OCI-LY3 (cell line): Measurements from ENCODE around the gene EIF2B1.

Source experiments
- EZH2phosphoT487 ChIP-seq: fragments of 200-600 bp; shearing (Covaris generic); IDR thresholded peaks from 2 replicates; pipeline ENCODE4 v1.6.1; 2018; ENCODE audit warnings: antibody characterized with exemption, mixed run types, low read depth
- TF ChIP-seq, protein P1 (sequence below): fragments of 200-600, 300-600 bp; sonication (generic); IDR thresholded peaks from 2 replicates; pipeline ENCODE4 v1.5.1; 2014; ENCODE audit warnings: antibody characterized with exemption, low read length, low read depth

DNA sequence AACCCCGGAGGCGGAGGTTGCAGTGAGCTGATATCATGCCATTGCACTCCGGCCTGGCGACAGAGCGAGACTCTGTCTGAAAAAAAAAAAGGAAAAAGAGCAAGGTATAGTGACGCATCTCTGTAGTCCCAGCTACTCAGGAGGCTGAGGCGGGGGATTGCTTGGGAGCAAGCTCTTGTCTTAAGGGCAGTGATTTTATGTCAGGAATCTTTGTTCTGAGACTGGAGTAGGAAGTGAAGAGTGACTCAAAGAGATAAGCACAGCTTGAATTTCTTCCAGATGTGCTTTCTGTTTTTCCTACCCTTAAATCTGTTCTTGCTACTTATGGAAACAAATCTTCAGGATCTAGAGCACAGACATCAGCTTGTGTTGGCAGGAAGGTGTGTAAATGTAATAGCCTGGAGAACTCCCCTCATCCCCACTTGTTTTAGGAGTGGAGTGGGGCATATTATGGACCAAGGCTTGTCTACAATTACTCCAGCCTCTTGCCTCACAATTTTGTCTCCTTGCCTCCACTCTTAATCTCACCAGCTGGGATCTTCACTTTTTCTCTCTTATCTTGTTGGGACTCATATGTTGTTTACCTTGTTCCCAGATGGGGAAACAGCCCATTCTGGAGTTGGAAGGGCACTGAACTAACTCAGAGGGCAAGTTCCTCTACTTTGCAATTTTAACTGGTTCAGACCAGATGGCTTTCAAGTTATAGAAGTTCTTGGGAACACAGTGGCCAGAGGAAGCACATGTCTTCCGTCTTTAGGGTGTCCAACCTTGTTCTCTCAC is 41.6 kb downstream of the EIF2B1 start:
- TF ChIP-seq, protein P1, sequence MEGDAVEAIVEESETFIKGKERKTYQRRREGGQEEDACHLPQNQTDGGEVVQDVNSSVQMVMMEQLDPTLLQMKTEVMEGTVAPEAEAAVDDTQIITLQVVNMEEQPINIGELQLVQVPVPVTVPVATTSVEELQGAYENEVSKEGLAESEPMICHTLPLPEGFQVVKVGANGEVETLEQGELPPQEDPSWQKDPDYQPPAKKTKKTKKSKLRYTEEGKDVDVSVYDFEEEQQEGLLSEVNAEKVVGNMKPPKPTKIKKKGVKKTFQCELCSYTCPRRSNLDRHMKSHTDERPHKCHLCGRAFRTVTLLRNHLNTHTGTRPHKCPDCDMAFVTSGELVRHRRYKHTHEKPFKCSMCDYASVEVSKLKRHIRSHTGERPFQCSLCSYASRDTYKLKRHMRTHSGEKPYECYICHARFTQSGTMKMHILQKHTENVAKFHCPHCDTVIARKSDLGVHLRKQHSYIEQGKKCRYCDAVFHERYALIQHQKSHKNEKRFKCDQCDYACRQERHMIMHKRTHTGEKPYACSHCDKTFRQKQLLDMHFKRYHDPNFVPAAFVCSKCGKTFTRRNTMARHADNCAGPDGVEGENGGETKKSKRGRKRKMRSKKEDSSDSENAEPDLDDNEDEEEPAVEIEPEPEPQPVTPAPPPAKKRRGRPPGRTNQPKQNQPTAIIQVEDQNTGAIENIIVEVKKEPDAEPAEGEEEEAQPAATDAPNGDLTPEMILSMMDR, result no peak
- no peak for TF ChIP-seq EZH2phosphoT487
